Subcutaneous adipose tissue (tissue), 4 donors: ENCODE measurements around the gene MYL6B. TPM values are rescaled to one million over a fixed set of nuclear protein-coding genes. Genes with fewer than 3 reads are reported as not detected.

Experiments
- CTCF ChIP-seq: fragments of 450-650 bp; IDR thresholded peaks from one replicate; pipeline ENCODE4 v1.5.1; 2016; ENCODE audit warnings: low read depth, mild to moderate bottlenecking, control low read depth, antibody characterized with exemption, moderate library complexity
- total RNA-seq, 4 donors: library from RNA; depleted of rRNA; stranded (reverse); fragments of >200 nt; gene quantifications; one replicate each; pipeline ENCODE4 v1.1.0, GENCODE V29; 2016

Gene MYL6B
- total RNA-seq, 4 donors from 2014 or later: 12.2 to 36.0 (median 24.7) TPM

GRCh38 chr12:56161690-56162351 is 9.4 kb downstream of the MYL6B start:
- TF ChIP-seq CTCF: no peak

DNA sequence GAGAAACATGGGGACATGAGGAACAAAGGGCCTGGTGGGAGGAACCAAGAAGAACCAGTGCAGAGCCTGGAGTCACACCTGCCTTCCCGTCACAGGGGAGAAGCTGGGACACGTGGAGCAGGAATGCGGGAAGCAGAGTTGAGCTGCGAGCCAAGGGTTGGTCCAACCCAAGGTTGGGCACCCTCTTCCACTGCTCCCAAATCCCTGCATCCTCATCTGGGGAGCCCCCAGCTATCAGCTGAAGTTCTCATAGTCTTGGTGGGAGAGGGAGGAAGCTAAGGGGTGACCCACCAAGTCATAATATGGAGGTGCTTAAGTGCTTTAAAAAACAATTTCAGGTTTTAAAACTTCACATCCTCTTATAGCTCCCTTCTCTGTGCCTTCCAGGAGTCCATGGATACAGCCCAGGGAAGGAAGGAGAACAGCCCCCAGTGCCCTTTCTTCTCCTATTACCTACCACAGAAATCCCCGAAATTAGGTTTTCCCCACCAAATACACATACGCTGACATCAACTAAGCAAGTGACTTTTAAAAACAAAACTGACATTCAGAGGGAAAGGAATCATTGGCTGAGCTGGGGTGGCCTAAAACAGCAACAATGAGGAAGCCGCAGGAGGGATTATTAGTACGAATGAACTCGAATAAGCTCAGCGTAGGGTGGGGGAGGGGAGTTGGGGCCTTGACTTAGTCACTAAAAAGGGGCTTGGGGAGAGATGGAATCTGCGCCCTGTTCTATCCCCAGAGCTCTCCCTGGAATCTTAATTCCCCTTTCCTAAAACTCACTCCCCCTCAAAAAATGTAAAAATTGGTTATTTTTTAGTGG is 10.3 kb downstream of the MYL6B start:
- no peak for TF ChIP-seq CTCF

DNA sequence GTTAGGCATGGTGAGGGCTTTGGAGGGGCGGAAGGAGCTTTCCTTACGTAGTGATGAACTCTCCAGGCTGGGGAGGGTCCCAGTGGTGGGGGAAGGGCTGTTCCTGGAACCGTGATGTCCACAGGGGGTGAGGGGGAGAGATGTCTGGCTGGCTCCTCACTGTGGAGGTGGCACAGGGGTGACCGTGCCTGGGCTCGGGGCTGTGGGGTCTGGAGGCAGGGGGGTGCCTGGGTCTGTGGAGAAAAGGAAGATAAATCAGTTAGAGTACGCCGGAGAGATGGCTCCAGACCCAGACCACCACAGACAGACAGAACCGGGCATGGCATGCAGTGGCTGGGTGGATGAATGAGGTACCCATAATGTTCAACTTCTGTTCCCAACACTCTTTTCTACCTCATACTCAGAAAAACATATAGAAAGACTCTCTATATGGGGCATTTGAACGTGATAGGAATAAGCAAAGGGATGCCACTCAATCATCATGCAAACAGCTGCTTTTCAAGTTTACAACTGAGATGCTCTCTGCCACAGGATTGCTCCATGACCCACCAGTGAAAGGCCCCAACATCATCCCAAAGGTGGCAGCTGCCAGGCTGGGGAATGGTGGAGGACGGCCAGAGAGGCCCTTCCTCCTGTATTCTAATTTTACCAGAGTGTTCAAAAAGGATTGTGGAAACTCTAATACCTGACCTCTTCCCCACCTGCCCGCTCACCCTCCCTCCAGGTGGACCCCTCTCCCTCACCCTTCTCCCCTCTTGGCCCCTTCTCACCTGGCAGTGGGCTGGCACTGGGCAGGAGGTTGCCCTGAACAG is 11.4 kb downstream of the MYL6B start:
- no peak for TF ChIP-seq CTCF

- no peak for TF ChIP-seq CTCF
Measured at GRCh38 chr12:56164345-56164729, 11.9 kb downstream of the MYL6B start.

DNA sequence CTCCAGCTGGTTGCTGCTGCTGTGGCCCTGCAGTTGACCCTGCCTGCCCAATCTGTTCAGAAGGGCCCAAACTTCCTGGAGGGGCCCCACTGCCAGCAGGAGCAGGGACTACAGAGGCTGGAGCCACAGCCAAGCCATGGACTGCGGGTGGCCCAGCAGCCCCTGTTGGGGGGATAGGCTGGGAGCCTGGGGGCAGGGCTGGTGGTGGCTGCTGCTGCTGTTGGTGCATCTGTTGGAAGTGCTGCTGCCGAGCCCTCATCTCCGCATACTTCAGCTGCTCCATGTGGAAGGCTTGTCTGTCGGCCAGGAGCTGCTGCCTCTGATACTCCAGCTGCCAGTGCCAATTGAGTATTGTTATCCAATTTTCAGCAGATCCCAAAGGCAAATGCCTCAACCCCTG is 13.0 kb downstream of the MYL6B start:
- no peak for TF ChIP-seq CTCF

- no peak for TF ChIP-seq CTCF
Measured at GRCh38 chr12:56169229-56169759, 16.9 kb downstream of the MYL6B start.
